Mucosa of stomach (tissue), 1 donor: ENCODE measurements around the gene TRAF3IP3.

ENCODE experiments used
- H3K27me3 ChIP-seq: one replicate; pipeline ENCODE4 v1.7.0; 2013; ENCODE audit warnings: mild to moderate bottlenecking, low read length; ENCODE audit not compliant: control insufficient read depth, insufficient read depth
- H3K36me3 ChIP-seq: one replicate; pipeline ENCODE4 v1.7.0; 2013; ENCODE audit warnings: low read length; ENCODE audit not compliant: control insufficient read depth, insufficient read depth
- H3K4me1 ChIP-seq: one replicate; pipeline ENCODE4 v1.7.0; 2013; ENCODE audit warnings: mild to moderate bottlenecking, low read length; ENCODE audit not compliant: control insufficient read depth, insufficient read depth
- H3K4me3 ChIP-seq: one replicate; pipeline ENCODE4 v1.7.0; 2013; ENCODE audit warnings: low read length
- H3K9ac ChIP-seq: one replicate; pipeline ENCODE4 v1.7.0; 2013; ENCODE audit warnings: mild to moderate bottlenecking, low read length, moderate library complexity
- H3K9me3 ChIP-seq: one replicate; pipeline ENCODE4 v1.7.0; 2013; ENCODE audit warnings: mild to moderate bottlenecking, low read length, moderate library complexity; ENCODE audit not compliant: control insufficient read depth
- donor health status: Pancreatic carcinoma.

Gene TRAF3IP3

DNA sequence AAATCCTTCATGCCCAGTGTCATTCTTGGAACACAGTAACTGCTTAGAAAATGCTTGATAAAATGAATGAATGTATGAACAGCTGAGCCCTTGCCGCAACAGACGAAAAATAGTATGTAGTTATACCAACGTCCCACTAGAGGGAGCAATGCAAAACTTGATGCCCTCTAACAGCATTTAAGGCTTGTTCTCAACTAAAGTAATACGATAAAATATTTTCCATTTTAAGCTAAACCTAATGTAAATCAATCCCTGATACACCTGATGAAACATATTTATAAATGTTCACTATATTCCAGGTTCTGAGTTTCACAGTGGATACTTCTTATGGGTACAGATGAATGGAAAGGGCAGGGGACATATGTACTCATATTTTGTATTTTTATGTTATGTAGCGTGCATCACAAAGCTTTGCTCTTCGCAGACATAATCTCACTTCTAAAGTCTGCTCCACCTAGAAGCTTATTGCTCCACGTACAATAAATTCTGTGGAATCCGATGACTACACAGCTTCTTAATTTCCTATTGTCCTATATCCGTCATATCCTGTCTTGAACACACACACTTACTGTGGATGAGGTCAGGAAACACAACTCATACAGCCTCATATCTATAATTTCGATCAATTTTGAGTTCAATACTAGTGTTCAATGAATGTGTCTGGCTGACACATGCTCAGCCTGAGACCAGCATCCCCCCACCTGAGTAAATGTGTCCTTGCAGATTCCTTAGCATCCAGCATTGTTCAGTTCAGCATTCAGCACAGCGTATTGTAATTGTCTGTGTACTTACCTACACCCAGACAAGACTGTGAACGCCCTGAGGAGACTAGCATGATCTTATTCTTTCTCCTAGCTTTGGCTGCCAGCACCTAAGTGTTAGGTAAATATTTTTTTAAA, 67.5 kb downstream of the TRAF3IP3 start:
- Histone ChIP-seq H3K27me3 (no peaks in the 10 kb centered on the region), H3K36me3 (no peaks in the 10 kb centered on the region), H3K4me1 (peaks cover 9% of the 10 kb centered on the region), H3K4me3 (no peak overlapping the region), H3K9ac (no peak overlapping the region), H3K9me3 (no peaks in the 10 kb centered on the region)

DNA sequence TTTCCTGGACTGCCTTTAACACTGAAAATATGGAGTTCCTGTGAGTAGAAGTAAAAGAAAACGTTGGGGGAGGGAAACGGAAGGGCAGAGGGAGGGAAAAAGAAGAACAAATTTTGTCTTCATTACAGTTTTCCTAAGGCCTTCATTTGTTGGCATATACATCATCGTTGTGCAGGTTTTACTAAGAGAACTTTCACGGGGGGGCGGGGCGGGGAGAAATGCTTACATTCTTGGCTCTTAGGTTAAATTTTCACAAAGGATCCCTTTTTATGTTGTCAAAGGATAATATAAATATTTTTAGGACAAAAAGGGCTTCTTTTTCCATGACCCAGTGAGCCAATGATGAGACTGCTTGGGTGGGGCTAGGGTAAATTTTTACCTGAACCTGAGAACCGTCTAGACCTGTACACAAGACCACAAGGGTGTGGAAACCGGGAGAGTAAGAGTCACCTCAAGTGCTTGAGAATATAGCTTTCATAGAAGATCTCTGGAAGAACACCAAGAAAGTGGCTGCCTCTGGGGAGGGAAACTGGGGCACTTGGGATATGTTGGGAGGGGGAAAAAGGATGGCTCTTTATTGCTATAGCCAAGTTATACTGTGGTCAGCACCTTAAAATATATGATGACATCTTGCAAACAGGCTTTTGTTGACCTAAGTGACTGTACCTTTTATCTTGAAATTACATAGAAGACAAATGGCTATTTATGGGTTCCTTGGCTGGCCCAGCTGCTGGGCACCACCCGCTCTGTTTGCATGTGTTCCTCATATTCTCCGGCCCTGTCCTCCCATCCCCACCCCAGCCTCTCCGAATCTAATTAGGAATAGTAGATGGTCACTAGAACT, 70.0 kb downstream of the TRAF3IP3 start:
- no peaks in the 10 kb centered on the region for H3K36me3 ChIP-seq
- peaks cover 9% of the 10 kb centered on the region for H3K4me1 ChIP-seq
- H3K27me3 ChIP-seq, result no peaks in the 10 kb centered on the region
- H3K9me3 ChIP-seq, result no peaks in the 10 kb centered on the region
- no peak overlapping the region for H3K9ac ChIP-seq
- no peak overlapping the region for H3K4me3 ChIP-seq

DNA sequence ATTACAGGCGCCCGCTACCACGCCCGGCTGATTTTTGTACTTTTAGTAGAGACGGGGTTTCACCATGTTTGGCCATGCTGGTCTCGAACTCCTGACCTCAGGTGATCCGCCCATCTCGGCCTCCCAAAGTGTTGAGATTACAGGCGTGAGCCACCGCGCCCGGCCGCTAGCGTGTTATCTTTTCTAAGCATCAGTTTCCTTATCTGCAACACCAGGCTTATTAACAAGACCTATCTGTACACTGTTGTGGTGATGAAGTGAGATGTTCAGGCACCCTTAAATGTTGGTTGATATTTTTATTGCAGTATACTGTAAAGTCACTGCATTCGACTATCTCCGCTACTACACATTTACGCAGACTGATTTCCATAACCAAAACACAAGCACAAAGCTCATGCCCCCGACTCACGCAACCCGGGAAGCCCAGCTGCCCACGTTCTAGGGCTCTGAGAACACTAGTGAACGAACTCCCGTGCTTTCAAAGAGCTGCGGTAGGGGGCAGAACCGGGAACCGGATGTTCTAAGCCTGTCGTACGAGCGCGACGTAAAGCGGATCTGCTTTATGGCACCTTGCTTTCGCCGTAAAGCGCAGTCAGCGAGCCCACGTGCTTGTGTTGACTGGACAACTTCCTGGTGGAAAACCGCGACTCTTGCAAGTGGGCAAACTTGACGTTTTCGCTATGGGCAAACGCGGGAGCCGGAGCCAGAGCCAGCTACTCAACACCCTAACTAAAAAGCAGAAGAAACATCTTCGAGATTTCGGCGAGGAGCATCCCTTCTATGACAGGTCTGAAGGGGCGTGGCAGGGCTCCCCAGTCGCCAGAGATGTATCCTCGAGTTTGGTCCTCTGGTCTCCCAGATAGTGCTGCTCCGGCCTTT, 71.8 kb downstream of the TRAF3IP3 start, which contains the start of gene UTP25:
Gene UTP25, plus strand, starts transcription at position 589 of the 879 bp plus-strand sequence. Its CDS starts 92 bp downstream, at position 681.
- H3K27me3 ChIP-seq, result no peaks in the 10 kb centered on the region
- peak within 1 kb of the TSS; percentile 26 for H3K4me3 ChIP-seq
- H3K36me3 ChIP-seq, result no peaks in the 10 kb centered on the region
- H3K4me1 ChIP-seq, result peaks cover 9% of the 10 kb centered on the region
- H3K9me3 ChIP-seq, result no peaks in the 10 kb centered on the region
- H3K9ac ChIP-seq, result peak within 1 kb of the TSS; percentile 67

DNA sequence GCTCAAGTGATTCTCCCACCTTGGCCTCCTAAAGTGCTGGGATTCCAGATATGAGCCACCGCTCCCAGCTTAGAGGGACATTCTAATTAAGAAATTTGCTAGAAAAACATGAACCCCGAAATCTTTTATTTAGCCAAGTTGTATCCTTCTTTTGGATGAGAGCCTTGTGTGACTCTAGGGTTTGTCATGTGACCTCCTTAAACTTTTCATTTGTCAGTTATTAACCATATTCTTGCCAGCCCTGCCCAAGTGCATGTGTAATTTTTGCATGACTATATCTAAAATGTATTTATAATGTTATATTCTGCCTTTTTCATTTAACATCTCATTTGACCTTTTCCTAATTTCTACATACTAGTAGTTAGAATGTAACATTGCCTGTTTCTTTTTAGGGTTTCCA, 73.9 kb downstream of the TRAF3IP3 start:
- Histone ChIP-seq H3K4me1 (peaks cover 9% of the 10 kb centered on the region), H3K4me3 (no peak overlapping the region), H3K27me3 (no peaks in the 10 kb centered on the region), H3K36me3 (peaks cover 4% of the 10 kb centered on the region), H3K9me3 (no peaks in the 10 kb centered on the region), H3K9ac (no peak overlapping the region)

DNA sequence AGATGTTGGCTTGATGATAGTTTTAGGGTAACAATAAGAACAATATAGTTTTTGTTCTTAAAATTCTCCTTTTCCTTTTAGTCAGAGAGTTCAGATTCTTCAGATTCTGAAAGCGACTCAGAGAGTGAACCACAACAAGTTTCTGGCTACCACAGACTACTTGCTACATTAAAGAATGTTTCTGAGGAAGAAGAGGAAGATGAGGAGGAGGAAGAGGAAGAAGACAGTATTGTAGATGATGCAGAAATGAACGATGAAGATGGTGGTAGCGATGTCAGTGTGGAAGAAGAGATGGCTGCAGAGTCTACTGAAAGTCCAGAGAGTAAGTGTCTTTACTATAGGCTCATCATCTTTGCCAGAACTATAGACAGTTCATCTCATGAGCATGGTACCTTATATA, 74.9 kb downstream of the TRAF3IP3 start:
- Histone ChIP-seq H3K9ac (no peak overlapping the region), H3K4me3 (no peak overlapping the region), H3K9me3 (no peaks in the 10 kb centered on the region), H3K4me1 (peaks cover 9% of the 10 kb centered on the region), H3K27me3 (no peaks in the 10 kb centered on the region), H3K36me3 (peaks cover 4% of the 10 kb centered on the region)

DNA sequence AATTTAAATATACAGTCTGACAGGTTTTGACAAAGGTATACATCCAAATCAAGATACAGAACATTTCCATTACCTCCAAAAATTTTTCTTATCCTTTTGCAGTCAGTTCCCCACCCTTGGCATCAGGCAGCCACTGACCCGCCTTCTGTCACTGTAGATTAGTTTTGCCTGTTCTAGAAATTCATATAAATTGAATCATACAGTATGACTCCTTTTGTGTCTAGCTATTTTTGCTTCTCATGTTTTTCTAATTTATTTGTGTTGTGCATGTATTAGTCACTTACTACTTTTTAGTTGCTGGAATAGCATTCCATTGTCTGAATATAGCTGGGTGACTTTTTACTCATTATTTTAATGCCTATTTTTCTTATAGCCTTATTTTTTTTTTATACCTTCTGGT, 75.8 kb downstream of the TRAF3IP3 start:
- H3K9me3 ChIP-seq, result no peaks in the 10 kb centered on the region
- H3K4me3 ChIP-seq, result no peak overlapping the region
- H3K4me1 ChIP-seq, result peaks cover under 1% of the 10 kb centered on the region
- no peak overlapping the region for H3K9ac ChIP-seq
- H3K27me3 ChIP-seq, result no peaks in the 10 kb centered on the region
- H3K36me3 ChIP-seq, result peaks cover 4% of the 10 kb centered on the region
